ENCODE measurements around the gene SULT1B1. TPM values are rescaled to one million over a fixed set of nuclear protein-coding genes. Genes with fewer than 3 reads are reported as not detected.
"Not testable (repeated sequence)": the region's sequence is repeated elsewhere in the genome, so short reads cannot be mapped to it uniquely, and the experiment has no call there.

The SULT1B1 gene
- total RNA-seq, 1 experiment from 2014 or later = 0.05 TPM

DNA sequence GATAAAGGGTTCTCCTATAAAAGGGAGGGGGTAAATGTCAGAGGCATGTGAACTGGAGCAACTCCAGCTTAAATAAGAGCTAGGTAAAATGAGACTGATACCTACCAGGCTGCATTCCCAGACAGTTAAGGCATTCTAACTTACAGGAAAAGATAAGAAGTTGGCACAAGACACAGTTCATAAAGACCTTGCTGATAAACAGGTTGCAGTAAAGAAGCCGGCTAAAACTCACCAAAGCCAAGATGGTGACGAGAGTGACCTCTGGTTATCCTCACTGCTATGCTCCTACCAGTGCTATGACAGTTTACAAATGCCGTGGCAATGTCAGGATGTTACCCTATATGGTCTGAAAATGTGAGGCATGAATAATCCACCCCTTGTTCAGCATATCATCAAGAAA lies 13.1 kb upstream of the SULT1B1 start:
- TF ChIP-seq POLR2AphosphoS5 (IDR thresholded peaks at IDR 0.05; ENCODE audit: low read depth, low read length) (no peak), CTCF (IDR thresholded peaks at IDR 0.05) (no peak), SIN3A (IDR thresholded peaks at IDR 0.05; ENCODE audit: borderline replicate concordance, insufficient read depth, low read depth, low read length) (no peak), REST (IDR thresholded peaks at IDR 0.05; ENCODE audit: insufficient read depth in 1 of 2, low read depth in 2 of 2, low read length in 1 of 2) (no peak), TCF7L2 (IDR thresholded peaks at IDR 0.05; ENCODE audit: low read depth, low read length) (no peak)
- Histone ChIP-seq H3K4me1 (ENCODE audit: control insufficient read depth, insufficient read depth, low read length) (no peaks in the 10 kb centered on the region), H3K9me3 (ENCODE audit: control insufficient read depth, insufficient read depth, low read depth, low read length) (no peaks in the 10 kb centered on the region), H3K27me3 (ENCODE audit: control insufficient read depth, insufficient read depth, low read length) (no peaks in the 10 kb centered on the region), H3K4me3 (ENCODE audit: low read depth in 2 of 2, low read length in 2 of 2) (no peak overlapping the region), H3K27ac (ENCODE audit: low read length) (no peak overlapping the region), H3K36me3 (ENCODE audit: control insufficient read depth, insufficient read depth, low read length) (no peaks in the 10 kb centered on the region)
- DNase-seq (ENCODE audit: low read depth, low spot score) (no peak), ATAC-seq (no peak)
- POLR2A ChIA-PET = no interaction called here
- CTCF ChIA-PET = no interaction called here
- no TSS peak for BruUV-seq (replicated peaks)
- intact Hi-C loops (cut with micrococcal nuclease; ENCODE audit: unreplicated experiment) (no loop called here), in situ Hi-C loops (cut with HindIII; ENCODE audit: low pct_unique_long_range_greater_than_20kb, low sequenced_read_pairs) (no loop called here)

DNA sequence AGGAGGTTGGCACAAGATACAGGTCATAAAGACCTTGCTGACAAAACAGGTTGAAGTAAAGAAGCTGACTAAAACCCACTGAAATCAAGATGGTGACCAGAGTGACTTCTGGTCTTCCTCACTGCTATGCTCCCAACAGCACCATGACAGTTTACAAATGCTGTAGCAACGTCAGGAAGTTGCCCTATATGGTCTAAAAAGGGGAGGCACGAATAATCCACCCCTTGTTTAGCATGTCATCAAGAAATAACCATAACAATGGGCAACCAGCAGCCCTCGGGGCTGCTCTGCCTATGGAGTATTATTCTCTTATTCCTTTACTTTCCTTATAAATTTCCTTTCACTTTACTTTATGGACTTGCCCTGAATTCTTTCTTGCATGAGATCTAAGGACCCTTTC lies 8.1 kb upstream of the SULT1B1 start:
- H3K4me3 ChIP-seq (ENCODE audit: low read depth in 2 of 2, low read length in 2 of 2); BruUV-seq (replicated peaks); DNase-seq (ENCODE audit: low read depth, low spot score); H3K27me3 ChIP-seq (ENCODE audit: control insufficient read depth, insufficient read depth, low read length); H3K27ac ChIP-seq (ENCODE audit: low read length); H3K4me1 ChIP-seq (ENCODE audit: control insufficient read depth, insufficient read depth, low read length); intact Hi-C loops (cut with micrococcal nuclease; ENCODE audit: unreplicated experiment); H3K36me3 ChIP-seq (ENCODE audit: control insufficient read depth, insufficient read depth, low read length); in situ Hi-C loops (cut with HindIII; ENCODE audit: low pct_unique_long_range_greater_than_20kb, low sequenced_read_pairs); POLR2A ChIA-PET; H3K9me3 ChIP-seq (ENCODE audit: control insufficient read depth, insufficient read depth, low read depth, low read length); ATAC-seq; CTCF ChIA-PET: not testable (repeated sequence)

GRCh38 chr4:69765751-69766150 lies 5.3 kb upstream of the SULT1B1 start:
- Histone ChIP-seq H3K4me1 (ENCODE audit: control insufficient read depth, insufficient read depth, low read length) (no peaks in the 10 kb centered on the region), H3K27me3 (ENCODE audit: control insufficient read depth, insufficient read depth, low read length) (no peaks in the 10 kb centered on the region), H3K9me3 (ENCODE audit: control insufficient read depth, insufficient read depth, low read depth, low read length) (no peaks in the 10 kb centered on the region), H3K36me3 (ENCODE audit: control insufficient read depth, insufficient read depth, low read length) (no peaks in the 10 kb centered on the region), H3K27ac (ENCODE audit: low read length) (no peak overlapping the region), H3K4me3 (ENCODE audit: low read depth in 2 of 2, low read length in 2 of 2) (no peak overlapping the region)
- DNase-seq (ENCODE audit: low read depth, low spot score) (no peak), ATAC-seq (no peak)
- ChIA-PET POLR2A (no interaction called here), CTCF (no interaction called here)
- BruUV-seq (replicated peaks) = no TSS peak
- in situ Hi-C loops (cut with HindIII; ENCODE audit: low pct_unique_long_range_greater_than_20kb, low sequenced_read_pairs) (no loop called here), intact Hi-C loops (cut with micrococcal nuclease; ENCODE audit: unreplicated experiment) (no loop called here)
- no peak for TF ChIP-seq POLR2AphosphoS5 (IDR thresholded peaks at IDR 0.05; ENCODE audit: low read depth, low read length)

Data from Panc1 (cell line).